Measurements from ENCODE around the gene IL10RA.
"Not testable (repeated sequence)": the region's sequence is repeated elsewhere in the genome, so short reads cannot be mapped to it uniquely, and the experiment has no call there.

The IL10RA gene

DNA sequence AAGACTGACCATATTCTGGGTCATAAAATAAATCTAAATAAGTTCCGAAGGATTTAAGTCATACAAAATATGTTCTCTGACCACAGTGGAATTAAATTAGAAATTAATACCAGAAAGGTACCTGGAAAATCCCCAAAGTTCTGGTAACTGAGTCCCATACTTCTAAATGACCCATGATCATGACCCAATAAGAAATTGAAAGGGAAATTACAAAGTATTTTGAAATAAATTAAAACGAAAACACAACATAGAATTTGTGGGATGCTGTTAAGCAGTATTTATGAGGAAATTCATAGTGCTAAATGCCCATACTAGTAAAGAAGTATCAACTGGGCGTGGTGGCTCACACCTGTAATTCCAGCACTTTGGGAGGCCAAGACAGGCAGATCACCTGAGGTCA is 23.4 kb upstream of the IL10RA start:
- no peak for DNase-seq

- DNase-seq: no peak
Measured at GRCh38 chr11:117966908-117967307, 19.3 kb upstream of the IL10RA start.

DNA sequence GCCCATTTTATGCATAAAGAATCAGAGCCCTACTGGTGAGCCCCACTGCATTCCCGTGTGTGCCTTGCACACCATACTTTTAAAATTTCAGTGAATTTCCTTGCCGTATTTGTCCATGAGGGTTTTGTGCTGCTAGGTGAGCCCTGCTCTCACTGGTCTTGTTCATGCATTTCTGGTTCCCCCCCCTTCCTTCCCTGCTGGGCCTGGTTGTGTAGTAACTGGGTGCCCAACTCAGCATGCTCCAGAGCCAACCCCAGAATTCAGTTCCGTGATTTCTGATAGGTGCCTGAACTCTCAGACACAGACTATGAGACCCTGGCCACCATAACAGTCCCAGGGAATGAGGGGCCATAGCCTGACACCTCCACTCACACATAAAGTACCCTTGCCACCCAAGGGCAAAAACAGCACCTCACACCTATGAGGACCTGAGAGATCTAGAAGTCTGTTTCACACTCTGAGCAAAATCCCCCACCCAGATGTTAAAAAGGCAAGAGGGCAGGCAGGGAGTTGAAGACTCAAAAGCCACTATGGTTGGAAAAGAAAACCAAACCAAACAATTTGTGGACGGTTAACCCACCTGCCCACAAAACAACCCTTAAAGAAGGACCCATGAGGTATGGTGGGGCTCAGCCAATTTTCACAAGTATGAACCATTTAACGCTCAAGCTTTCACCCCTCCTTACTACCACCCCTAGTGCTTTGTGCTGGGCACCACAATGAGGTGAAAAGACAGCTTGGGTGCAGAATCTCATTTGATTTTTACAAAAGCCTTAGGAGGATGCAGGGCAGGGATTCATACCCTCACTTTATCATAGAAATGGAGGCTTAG is 16.8 kb upstream of the IL10RA start:
- no peak for DNase-seq

DNA sequence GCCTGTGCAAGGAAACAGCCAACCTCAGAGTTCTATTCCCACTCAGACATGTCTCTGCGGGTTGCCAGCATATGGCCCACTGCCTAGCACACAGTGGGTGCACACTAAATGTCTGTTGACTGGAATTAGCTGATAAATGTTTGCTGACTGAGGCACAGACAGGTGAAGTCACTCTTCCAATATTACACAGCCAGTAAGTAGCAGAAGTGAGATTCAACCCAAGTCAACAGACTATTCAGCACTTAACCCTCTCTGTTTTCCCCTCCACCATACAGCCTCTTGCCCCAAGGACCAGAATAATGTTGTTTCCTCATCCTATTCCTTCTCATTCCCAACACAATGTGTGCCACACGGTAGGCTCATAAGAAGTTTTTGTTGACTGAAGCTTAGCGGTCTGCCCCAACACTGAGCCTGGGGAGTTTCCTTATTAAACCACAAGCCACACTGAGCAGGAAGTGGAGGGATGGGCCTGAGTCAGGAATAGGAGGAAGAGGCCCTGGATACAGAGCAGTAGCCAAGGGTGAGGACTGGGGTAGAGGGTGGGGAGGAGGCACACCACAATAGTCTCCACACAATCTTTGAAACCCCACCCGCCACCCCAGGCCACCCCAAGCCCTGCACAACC is 15.7 kb upstream of the IL10RA start:
- no peak for DNase-seq

GRCh38 chr11:117972044-117972443 is 14.2 kb upstream of the IL10RA start:
- DNase-seq: no peak

DNA sequence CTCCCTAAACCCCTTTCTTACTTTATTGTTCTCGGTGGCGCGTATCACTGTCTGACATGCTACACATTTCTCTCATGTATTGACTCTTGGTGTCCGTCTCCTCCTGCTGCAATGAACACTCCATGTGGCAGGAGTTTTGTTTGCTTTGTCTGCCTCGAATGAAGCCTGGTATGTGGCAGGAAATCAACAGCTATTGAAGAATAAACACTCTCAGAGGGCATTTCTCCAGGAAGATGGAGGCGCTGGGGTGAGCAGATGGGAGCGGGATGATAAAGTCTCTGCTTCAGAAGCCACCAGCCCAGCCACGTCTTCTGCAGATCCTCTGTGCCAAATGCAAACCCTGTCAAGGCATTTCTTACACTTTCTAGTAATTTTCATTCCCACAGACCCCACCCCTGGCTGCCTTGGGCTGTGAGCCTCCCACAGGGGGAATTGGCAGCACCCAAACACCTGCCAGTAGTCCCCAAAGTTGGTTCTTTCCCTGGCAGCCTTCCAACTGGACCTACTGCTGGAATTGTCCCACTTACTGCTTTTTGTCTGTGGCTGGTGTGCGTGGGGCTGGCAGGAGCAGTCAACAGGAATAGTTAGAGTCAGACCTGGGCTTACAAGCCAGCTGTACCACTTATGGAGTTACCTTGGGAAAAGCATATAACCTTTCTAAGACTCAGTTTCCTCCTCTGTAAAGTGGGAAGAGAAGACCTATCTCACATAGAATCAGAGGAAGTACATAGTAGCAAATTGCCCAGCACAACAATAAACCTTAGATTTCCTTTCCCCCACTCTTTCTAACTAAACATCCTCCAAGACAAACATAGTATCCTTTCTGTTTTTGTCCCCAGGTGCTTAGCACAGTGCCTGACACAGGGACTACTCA is 13.3 kb upstream of the IL10RA start:
- DNase-seq: no peak

DNA sequence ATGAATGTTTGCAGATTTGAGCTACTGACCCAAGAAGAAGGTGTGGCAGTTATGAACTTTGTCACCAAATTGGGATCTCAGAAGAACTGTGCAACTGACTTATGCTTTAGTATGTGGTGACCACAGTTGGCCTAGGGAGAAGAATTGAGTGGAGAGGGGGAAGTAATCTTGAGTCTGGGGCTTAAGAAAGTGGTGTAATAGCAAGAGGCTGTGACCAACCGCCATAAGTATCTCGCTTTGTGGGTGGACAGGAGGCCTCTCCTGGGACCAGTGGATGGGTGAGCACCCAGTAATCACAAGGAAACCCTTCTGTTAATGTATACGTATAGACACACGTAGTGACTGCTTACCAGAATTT is 12.7 kb upstream of the IL10RA start:
- no peak for DNase-seq

GRCh38 chr11:117976445-117976844 is 9.7 kb upstream of the IL10RA start:
- no peak for DNase-seq

GRCh38 chr11:117977029-117977428 is 9.2 kb upstream of the IL10RA start:
- no peak for DNase-seq

- not testable (repeated sequence) for DNase-seq
Measured at GRCh38 chr11:117977612-117978264, 8.5 kb upstream of the IL10RA start.

GRCh38 chr11:117978291-117978910 is 7.8 kb upstream of the IL10RA start:
- not testable (repeated sequence) for DNase-seq

DNA sequence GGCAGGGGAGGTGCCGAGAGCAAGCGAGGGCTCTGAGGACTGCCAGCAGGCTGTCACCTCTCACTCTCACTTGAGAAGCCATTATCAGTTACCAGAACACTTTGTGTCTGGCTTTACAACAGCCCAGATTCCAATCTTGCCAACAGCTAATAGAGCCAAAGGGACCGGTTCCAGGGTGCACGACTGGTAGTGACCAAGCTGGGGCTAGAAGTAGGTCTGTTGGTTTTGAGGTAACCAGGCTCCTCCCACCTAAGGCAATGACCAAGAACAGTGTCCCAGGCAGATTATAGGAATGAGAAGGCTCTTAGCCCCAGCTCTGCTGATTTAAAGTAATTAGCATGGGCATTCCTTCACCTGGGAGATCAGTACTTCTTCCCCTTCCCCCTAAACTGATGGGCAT is 7.2 kb upstream of the IL10RA start:
- DNase-seq: no peak

GRCh38 chr11:117979481-117980211 is 6.5 kb upstream of the IL10RA start:
- DNase-seq: no peak

GRCh38 chr11:117980280-117980679 is 5.9 kb upstream of the IL10RA start:
- DNase-seq: no peak

DNA sequence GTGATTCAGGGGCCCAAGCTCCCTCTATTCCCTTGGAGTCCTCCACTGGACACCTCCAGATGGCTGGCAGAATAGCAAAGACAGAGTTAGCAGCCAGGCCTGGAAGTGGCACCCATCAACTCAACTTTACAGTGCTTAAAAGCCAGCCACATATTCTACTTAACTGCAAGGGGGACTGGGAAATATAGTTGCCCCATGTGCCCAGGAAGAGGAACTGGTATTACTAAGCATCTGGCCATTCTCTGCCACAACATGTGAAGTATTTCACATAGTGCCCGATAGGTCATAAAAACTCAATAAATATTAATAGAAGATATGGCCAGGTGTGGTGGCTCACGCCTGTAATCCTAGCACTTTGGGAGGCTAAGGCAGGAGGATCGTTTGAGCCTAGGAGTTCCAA is 5.5 kb upstream of the IL10RA start:
- no peak for DNase-seq

GRCh38 chr11:117983163-117983475 is 3.1 kb upstream of the IL10RA start:
- no peak for DNase-seq

- no peak for DNase-seq
Measured at GRCh38 chr11:117984476-117984875, 1.7 kb upstream of the IL10RA start.

DNA sequence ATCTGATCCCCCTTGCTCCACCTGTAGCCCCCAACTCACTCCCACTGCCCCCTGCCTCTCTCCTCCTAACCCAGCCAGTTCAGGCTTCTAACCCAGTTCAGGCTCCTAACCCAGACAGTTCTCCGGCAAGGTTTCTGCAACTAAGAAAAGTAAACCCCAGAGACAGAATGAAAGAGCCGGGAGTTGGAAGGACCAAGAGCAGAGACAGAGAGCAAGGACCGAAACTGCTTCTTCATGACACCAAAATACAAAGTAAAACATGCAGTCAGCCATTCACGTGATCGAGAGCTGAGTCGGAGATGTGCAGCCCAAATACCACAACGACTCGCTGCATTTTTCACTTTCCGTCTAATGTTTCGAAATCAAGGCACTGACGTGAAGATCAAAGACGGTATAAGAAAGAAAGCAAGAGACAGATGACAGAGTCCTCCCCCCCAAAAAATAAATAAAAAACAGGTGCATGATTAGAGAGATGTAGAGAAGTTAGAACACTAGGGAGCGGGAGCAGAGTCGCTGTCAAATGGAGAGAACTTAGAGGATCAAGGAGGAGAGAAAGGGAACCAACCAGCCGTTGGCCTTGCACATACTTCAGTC is 884 bp downstream of the IL10RA start:
- no peak for DNase-seq

- no peak for DNase-seq
Measured at GRCh38 chr11:117989351-117990102, 3.3 kb downstream of the IL10RA start.

DNA sequence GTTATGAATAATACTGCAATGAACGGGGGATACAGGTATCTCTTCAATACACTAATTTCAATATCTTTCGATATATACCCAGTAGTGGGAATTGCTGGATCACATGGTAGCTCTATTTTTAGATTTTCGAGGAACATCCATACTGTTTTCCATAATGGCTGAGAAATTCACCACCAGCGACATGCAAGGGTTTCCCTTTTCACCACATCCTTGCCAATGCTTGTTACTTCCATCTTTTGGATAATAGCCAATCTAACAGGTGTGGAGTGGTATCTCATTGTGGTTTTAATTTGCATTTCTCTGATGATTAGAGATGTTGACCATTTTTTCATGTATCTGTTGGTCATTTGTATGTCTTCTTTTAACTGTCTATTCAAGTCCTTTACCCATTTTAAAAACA is 5.9 kb downstream of the IL10RA start:
- DNase-seq: no peak

- DNase-seq: no peak
Measured at GRCh38 chr11:117992620-117993019, 6.4 kb downstream of the IL10RA start.

Data from cortex of kidney (tissue), 1 donor.